Stimulated activated CD4-positive, alpha-beta T cell treated with anti-CD3 and anti-CD28 coated beads, Interleukin-12 subunit alpha, Interleukin-12 subunit beta, amount 100 ng/mL, for 24 hours (primary cell): ENCODE measurements around the gene ZNF784.

ENCODE experiments used
- DNase-seq, 2 experiments: peaks; one replicate each; pipeline ENCODE4 v3.0.0-alpha.2; 2020; ENCODE audit warnings: low read depth in 2 of 2

Gene ZNF784

GRCh38 chr19:55656552-55656951 is 32.2 kb upstream of the ZNF784 start:
- no peak for DNase-seq

GRCh38 chr19:55655648-55656040 is 31.3 kb upstream of the ZNF784 start:
- DNase-seq, result no peak

- peak; percentile 93 to 94 for DNase-seq
These were observed 30.7 kb upstream of the ZNF784 start, which contains the start of gene U2AF2 for GRCh38 chr19:55654868-55655647. TSS of gene U2AF2 (plus strand) at chr19:55655035. CDS start at chr19:55655105, 70 bp downstream.

- DNase-seq, result peak; percentile 98 to 99
These were observed 30.0 kb upstream of the ZNF784 start for GRCh38 chr19:55654323-55654867.

- peak; percentile 94 to 98 for DNase-seq
These were observed 29.4 kb upstream of the ZNF784 start for GRCh38 chr19:55653651-55654322.

- DNase-seq, result no peak
These were observed 28.2 kb upstream of the ZNF784 start for GRCh38 chr19:55652311-55653128.

GRCh38 chr19:55651236-55651635 is 26.9 kb upstream of the ZNF784 start:
- no peak for DNase-seq

GRCh38 chr19:55650602-55651230 is 26.4 kb upstream of the ZNF784 start:
- DNase-seq, result no peak

GRCh38 chr19:55650126-55650557 is 25.8 kb upstream of the ZNF784 start:
- DNase-seq, result no peak

GRCh38 chr19:55649268-55650125 is 25.1 kb upstream of the ZNF784 start:
- DNase-seq, result no peak

GRCh38 chr19:55648585-55649267 is 24.4 kb upstream of the ZNF784 start:
- no peak for DNase-seq

- no peak for DNase-seq
These were observed 23.6 kb upstream of the ZNF784 start, which contains the start of gene CCDC106 for GRCh38 chr19:55647732-55648584. TSS of gene CCDC106 (plus strand) at chr19:55648212. CDS start at chr19:55649047, 835 bp downstream.

- DNase-seq, result no peak
These were observed 22.7 kb upstream of the ZNF784 start for GRCh38 chr19:55646889-55647731.

GRCh38 chr19:55645512-55645881 is 21.1 kb upstream of the ZNF784 start:
- DNase-seq, result no peak

- DNase-seq, result no peak
These were observed 20.6 kb upstream of the ZNF784 start for GRCh38 chr19:55644842-55645511.

- no peak for DNase-seq
These were observed 19.9 kb upstream of the ZNF784 start for GRCh38 chr19:55644191-55644833.

- DNase-seq, result no peak
These were observed 19.5 kb upstream of the ZNF784 start for GRCh38 chr19:55643887-55644176.
